ENCODE measurements around the gene EFCAB8.
"Not testable (repeated sequence)": the region's sequence is repeated elsewhere in the genome, so short reads cannot be mapped to it uniquely, and the experiment has no call there.

EFCAB8 gene

GRCh38 chr20:32912688-32913087, 54.0 kb downstream of the EFCAB8 start:
- no peak for DNase-seq

- DNase-seq, result no peak
Observed at GRCh38 chr20:32914031-32914430, 55.3 kb downstream of the EFCAB8 start.

DNA sequence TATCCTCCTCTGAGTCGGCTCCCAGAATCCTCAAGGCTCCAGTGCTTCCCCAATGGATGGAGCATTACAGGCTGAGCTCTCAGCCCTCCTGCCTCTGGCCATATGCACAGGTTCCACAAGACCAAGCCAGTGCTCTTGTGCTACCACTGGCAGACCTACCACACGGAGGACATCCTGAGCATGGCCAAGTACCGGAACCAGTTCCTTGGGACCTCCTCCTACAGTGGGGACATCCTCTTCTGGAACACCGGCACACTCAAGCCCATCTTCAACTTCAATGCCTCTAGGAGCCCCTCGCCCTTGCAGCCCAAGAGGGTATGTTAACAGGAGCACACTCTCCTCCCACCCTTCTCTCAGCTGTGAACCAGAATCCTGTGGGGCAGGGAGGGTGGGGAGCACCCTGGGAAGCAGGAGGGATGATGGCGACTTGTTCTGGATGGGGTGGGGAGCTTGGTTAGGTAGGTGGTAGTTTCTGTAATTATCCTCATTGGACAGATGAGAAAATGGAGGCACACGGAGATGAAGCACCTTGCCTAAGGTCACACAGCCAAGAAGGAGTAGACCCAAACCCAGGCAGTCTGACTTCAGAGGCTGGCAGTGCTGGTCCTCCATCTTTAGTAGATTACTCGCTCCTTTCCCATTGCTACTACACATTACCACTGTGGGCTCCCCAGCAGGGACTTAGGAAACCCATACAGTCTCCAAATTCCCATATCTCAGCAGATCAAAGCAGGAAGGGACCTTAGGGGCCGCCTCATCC, 58.6 kb downstream of the EFCAB8 start:
- DNase-seq, result no peak

DNA sequence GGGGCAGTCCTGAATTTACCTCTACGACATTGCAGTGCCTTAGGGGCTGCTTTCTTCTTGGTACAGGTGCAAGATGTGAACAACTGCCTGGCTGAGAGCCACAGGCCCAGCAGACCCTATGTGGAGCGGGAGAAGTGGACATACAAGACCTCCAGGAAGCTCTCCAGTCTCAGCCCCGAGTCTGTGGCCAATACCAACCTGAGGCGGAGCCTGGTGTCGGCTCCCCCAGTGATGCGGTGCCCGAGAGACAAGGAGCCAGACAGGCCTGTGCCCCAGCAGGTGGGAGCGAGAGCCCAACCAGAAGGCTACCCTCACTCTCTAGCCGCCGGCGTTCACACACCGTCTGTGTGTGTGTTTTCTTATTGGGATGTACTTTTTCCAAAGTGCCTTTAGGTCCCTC, 59.6 kb downstream of the EFCAB8 start:
- no peak for DNase-seq

GRCh38 chr20:32918751-32919150, 60.0 kb downstream of the EFCAB8 start:
- no peak for DNase-seq

GRCh38 chr20:32920066-32920465, 61.3 kb downstream of the EFCAB8 start:
- DNase-seq, result no peak

- DNase-seq, result no peak
Observed at GRCh38 chr20:32920530-32921298, 62.0 kb downstream of the EFCAB8 start.

DNA sequence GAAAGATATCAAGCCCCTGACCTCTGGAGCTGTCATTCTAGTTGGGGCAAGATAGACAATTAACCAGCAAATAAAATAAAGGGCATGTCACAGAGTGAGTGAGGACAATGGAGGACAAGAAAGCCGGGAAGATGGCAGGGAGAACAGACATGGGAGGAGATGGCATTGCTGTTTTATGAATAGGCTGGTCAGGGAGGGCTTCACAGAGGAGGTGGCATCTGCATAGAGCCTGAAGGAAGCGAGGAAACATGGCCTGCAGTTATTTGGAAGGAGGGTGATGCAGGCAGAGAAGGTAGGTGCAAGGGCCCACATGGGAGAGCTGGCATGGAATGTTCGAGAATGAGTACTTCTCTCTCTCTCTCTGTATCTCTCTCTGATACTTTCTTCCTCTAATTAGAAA, 63.7 kb downstream of the EFCAB8 start:
- no peak for DNase-seq

DNA sequence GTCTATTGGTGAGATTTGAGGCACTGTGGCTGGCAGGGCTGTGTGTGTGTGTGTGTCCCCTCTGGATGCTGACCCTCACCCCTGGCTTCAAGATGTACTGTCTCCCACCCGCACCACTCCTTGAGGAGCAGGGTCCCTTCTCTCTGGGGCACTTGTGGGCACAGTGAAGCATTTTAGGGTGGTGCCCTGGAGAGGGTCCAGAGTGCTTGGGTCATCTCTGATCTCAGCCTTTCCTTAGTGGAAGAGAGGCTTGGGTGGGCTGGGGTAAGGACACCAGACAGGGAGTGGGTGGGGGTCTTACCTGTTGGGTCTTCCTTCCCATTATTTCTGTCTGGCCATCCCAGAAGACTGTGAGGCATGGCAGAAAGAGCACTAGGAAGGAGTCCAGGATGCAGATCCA, 66.1 kb downstream of the EFCAB8 start:
- no peak for DNase-seq

DNA sequence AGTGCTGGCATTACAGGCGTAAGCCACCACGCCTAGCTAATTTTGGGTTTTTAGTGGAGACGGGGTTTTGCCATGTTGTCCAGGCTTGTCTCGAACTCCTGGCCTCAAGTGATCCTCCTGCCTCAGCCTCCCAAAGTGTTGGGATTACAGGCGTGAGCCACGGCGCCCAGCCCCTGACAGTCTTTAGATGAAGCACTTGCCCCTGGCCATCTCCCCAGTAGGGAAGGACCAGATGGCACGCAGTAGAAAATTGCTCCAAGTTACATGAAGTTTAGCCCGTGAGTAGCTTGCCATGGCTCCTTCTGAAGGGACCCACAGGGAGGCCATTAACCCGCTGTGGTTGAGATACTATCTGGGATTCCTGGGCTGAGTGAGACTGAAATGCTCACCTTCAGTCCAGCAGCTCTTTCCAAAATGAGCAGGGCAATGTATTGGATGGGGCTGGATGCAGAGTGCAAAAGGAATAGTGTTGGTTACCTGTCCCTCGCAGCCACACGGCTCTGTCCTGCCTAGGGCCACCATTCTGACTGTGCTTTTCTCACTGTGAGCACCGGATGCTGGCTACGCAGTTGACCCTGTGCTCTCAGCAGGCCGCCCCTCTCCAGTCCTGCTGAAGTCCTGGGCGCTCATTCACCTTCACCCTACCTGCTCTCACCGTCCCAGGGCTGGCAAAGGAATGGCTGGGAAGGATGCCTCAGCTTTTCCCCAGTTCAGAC, 66.9 kb downstream of the EFCAB8 start:
- DNase-seq, result no peak

DNA sequence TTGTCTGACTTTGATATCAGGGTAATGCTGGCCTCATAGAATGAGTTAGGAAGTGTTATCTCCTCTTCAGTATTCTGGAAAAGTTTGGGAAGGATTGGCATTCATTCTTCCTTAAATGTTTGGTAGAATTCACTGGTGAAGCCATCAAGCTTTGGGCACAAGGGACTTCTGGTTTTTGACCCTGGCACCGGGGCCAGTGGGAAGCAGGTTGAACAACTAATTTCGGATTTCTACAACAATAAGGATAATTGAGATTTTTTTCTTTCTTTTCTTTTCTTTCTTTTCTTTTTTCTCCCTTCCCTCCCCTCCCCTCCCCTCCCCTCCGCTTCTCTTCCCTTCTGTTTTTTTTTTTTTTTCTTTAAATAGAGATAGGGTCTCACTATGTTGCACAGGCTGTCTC, 70.4 kb downstream of the EFCAB8 start:
- DNase-seq, result no peak

DNA sequence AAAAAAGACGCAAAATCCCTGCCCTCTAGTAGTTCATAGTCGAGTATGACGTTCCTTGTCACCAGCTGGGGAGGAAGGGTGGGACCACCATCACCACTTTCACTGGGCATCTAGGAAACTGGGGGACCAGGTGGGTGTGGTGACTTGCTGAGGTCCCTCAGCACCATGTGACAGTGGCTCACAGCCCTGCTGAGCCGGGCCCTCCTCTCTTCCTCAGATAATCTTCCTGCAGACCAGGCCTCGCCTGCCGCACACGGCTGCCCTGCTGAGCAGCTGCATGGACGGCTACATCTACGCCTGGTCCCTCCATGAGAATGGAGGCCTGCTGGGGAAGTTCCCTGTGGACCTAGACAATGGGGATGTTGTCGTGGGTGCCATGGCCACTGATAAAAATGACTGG, 71.5 kb downstream of the EFCAB8 start:
- no peak for DNase-seq

GRCh38 chr20:32930701-32931100, 72.0 kb downstream of the EFCAB8 start:
- no peak for DNase-seq

GRCh38 chr20:32934580-32934979, 75.9 kb downstream of the EFCAB8 start:
- no peak for DNase-seq

- DNase-seq, result peak; percentile 92
Observed at GRCh38 chr20:32941155-32941885, 82.6 kb downstream of the EFCAB8 start.

DNA sequence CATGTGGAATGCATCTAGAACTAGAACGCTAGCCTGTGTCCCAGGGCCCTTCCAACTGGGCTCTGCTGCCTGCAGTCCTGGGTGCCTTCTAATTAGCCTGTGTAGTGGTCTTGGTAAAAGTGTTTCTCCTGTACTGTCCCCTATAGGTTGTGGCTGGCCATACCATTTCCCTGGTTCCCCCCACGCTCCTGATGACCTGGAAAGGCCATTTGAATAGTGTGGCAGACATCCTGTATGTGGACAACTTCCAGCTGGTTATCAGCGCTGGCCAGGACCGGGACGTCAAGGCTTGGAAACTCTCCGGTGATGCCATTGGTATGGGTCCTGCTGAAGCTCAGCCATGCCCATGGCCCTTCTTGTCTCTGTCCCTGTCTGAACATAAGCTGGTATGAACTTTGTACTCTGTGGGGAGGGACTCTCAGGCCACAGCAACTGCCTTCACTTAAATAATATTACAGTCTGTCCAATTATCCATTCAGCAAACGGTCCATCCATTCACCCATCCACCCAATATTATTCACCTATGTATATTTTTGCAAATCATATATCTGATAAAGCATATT, 84.8 kb downstream of the EFCAB8 start:
- no peak for DNase-seq

DNA sequence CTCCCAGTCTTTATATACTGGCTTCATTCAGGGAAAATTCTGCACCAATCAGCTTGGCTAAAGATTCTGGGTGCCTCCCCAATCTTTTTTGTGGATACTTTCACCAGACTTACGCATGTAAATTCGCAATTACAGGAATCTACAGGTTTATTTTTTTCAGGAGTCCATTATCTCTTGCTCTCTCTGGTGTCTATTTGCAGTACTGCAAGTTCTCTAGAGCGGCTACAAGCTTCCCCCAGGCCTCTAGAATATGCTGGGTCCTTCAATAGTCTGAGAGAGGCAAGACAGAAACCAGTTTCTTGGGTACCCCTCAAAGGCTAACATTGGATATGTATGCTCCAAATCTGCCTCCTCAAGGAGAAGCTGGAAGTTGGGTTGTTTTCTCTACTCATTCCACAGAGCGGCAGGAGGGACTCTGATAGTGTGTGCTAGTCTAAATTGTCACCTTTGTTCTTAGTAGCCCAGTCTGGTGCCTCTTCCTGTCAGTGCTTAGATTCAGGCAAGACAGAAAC, 87.0 kb downstream of the EFCAB8 start:
- peak; percentile 40 for DNase-seq

DNA sequence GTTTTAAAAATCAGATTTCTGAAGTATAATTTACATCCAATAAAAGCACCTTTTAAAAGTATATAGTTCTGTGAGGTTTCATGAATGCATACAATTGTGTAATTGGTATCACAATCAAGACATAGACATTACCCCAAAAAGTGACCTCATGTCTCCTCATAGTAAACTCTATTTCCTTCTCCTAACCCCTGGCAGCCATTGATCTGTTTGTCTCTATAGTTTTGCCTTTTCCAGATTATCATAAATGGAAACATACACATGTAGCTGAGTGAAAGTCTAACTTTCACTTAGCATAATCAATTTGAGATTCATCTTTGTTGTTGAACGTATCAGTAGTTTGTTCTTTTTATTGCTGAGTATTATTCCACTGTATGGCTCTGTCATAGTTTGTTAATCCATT, 87.9 kb downstream of the EFCAB8 start:
- DNase-seq, result no peak

DNA sequence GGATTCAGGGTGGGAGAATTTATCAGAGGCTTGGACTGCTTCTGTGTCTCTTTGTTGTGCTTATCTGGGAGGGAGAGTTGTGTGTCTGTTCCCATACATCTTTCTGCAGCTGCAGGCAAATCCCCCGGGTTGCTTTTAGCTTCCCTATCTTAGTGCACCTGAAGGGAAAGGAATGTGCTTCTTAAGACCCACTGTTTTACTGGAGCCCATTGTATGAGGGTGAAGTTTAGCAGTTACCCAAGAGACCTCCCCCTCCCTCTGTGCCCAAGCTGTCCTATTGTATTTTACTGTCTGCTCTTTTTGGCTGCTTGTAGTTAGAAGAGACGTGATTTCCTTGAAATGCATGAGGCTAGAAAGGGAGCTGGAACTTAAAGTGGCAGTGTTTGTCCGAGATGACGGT, 91.8 kb downstream of the EFCAB8 start:
- DNase-seq, result not testable (repeated sequence)

DNA sequence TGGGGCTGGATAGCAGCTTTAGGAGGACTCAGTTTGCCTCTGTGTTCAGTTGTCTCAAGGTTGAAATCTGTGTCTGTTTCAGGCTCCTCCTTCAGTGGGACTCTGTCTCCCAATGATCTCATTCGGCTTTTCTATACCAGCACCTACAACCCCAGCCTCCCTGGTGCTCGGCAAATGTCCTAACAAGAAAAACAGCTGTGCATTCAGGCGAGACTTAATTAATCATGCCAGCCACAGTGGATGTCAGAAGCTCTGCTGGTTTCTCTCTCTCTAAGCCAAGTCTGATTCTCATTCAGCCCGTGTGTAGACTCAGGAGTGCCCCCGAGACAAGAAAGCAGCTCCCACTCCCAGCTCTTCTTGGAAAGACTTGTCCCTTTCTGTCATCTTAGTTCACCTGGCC, 98.7 kb downstream of the EFCAB8 start:
- DNase-seq, result no peak

- DNase-seq, result no peak
Observed at GRCh38 chr20:32958574-32958973, 99.9 kb downstream of the EFCAB8 start.

Data from MV-4-11 (cell line).